Breast epithelium (tissue), 3 donors: ENCODE measurements around the gene PDZD7.

Source experiments
- CTCF ChIP-seq, 3 donors: fragments of 450-650 bp; IDR thresholded peaks; one replicate each; pipeline ENCODE4 v1.5.1; 2016 to 2017; ENCODE audit warnings: antibody characterized with exemption in 3 of 3, mild to moderate bottlenecking in 3 of 3, moderate library complexity in 3 of 3
- POLR2AphosphoS5 ChIP-seq, 3 donors: sonication (generic); formaldehyde crosslinking; IDR thresholded peaks; one replicate each; pipeline ENCODE4 v1.6.1; 2017; ENCODE audit warnings: antibody characterized with exemption in 3 of 3

- TF ChIP-seq CTCF (IDR thresholded peaks at IDR 0.05) (no peak), POLR2AphosphoS5 (IDR thresholded peaks at IDR 0.05) (no peak)
These were observed 12.8 kb downstream of the PDZD7 start for GRCh38 chr10:101018118-101018599.
